Retinal pigment epithelial cell (primary cell): ENCODE data around the gene BAAT.
"Not testable (repeated sequence)": the region's sequence is repeated elsewhere in the genome, so short reads cannot be mapped to it uniquely, and the experiment has no call there.

Experiments used
- DNase-seq: peaks from one replicate; pipeline ENCODE4 v3.0.0-alpha.2; 2010; ENCODE audit warnings: low read depth
- H3K4me3 ChIP-seq: 2 replicates; pipeline ENCODE4 v1.5.1; 2011; ENCODE audit warnings: mild to moderate bottlenecking, low read length, control low read depth, moderate library complexity
- CTCF ChIP-seq: conservative IDR thresholded peaks from 2 replicates; pipeline ENCODE4 v1.5.1; 2011; ENCODE audit warnings: low read depth, low read length, control low read depth, inconsistent platforms

Gene BAAT

GRCh38 chr9:101384873-101385536 is at the start of gene BAAT:
TSS of gene BAAT (minus strand) at chr9:101385006. CDS start at chr9:101371404, 13,602 bp downstream.
- not testable (repeated sequence) for DNase-seq, H3K4me3 ChIP-seq

GRCh38 chr9:101433229-101433628 is 48.4 kb upstream of the BAAT start:
- H3K4me3 ChIP-seq, result no peak overlapping the region
- no peak for TF ChIP-seq CTCF
- DNase-seq, result no peak

GRCh38 chr9:101432740-101433139 is 47.9 kb upstream of the BAAT start:
- no peak overlapping the region for H3K4me3 ChIP-seq
- no peak for DNase-seq
- TF ChIP-seq CTCF, result no peak

GRCh38 chr9:101432171-101432570 is 47.4 kb upstream of the BAAT start:
- no peak overlapping the region for H3K4me3 ChIP-seq
- TF ChIP-seq CTCF, result no peak
- no peak for DNase-seq

- H3K4me3 ChIP-seq, result no peak overlapping the region
- DNase-seq, result no peak
- TF ChIP-seq CTCF, result no peak
These were observed 44.9 kb upstream of the BAAT start for GRCh38 chr9:101429736-101430135.

- DNase-seq, result no peak
- no peak overlapping the region for H3K4me3 ChIP-seq
- no peak for TF ChIP-seq CTCF
These were observed 44.1 kb upstream of the BAAT start for GRCh38 chr9:101428909-101429308.

- no peak overlapping the region for H3K4me3 ChIP-seq
- no peak for DNase-seq
- TF ChIP-seq CTCF, result no peak
These were observed 43.3 kb upstream of the BAAT start for GRCh38 chr9:101427957-101428655.
